ENCODE measurements around the gene SH3PXD2A.
"Not testable (repeated sequence)": the region's sequence is repeated elsewhere in the genome, so short reads cannot be mapped to it uniquely, and the experiment has no call there.

- TF ChIP-seq POLR2A, CTCF (IDR thresholded peaks at IDR 0.05): not testable (repeated sequence)
Observed at GRCh38 chr10:103772846-103773245, 82.5 kb downstream of the SH3PXD2A start.
